Measurements from ENCODE around the gene DNAH1.
A peak's percentile ranks its signal among the peaks of the same experiment; 100 is the strongest.

DNAH1 gene

GRCh38 chr3:52391096-52391495 is 75.0 kb downstream of the DNAH1 start:
- no peak for DNase-seq

- DNase-seq = no peak
These were observed 76.3 kb downstream of the DNAH1 start for GRCh38 chr3:52392216-52392930.

- no peak for DNase-seq
These were observed 77.2 kb downstream of the DNAH1 start for GRCh38 chr3:52393131-52393807.

GRCh38 chr3:52393959-52394670 is 78.0 kb downstream of the DNAH1 start:
- no peak for DNase-seq

- DNase-seq = no peak
These were observed 78.8 kb downstream of the DNAH1 start for GRCh38 chr3:52394751-52395502.

GRCh38 chr3:52395503-52395865 is 79.4 kb downstream of the DNAH1 start:
- DNase-seq = no peak

- DNase-seq = no peak
These were observed 80.1 kb downstream of the DNAH1 start for GRCh38 chr3:52396011-52396906.

GRCh38 chr3:52396907-52397591 is 80.9 kb downstream of the DNAH1 start:
- DNase-seq = no peak

- no peak for DNase-seq
These were observed 81.7 kb downstream of the DNAH1 start for GRCh38 chr3:52397676-52398399.

GRCh38 chr3:52398670-52399081 is 82.6 kb downstream of the DNAH1 start:
- no peak for DNase-seq

- no peak for DNase-seq
These were observed 83.0 kb downstream of the DNAH1 start for GRCh38 chr3:52399131-52399530.

GRCh38 chr3:52399593-52399992 is 83.5 kb downstream of the DNAH1 start:
- DNase-seq = no peak

GRCh38 chr3:52400275-52400793 is 84.2 kb downstream of the DNAH1 start:
- no peak for DNase-seq

- DNase-seq = no peak
These were observed 84.9 kb downstream of the DNAH1 start for GRCh38 chr3:52401021-52401420.

GRCh38 chr3:52401551-52401950 is 85.4 kb downstream of the DNAH1 start:
- no peak for DNase-seq

GRCh38 chr3:52402101-52402521 is 86.0 kb downstream of the DNAH1 start:
- no peak for DNase-seq

- no peak for DNase-seq
These were observed 86.7 kb downstream of the DNAH1 start for GRCh38 chr3:52402706-52403270.

- DNase-seq = no peak
These were observed 87.2 kb downstream of the DNAH1 start for GRCh38 chr3:52403271-52403841.

- peak; percentile 50 to 71 for DNase-seq
These were observed 87.8 kb downstream of the DNAH1 start for GRCh38 chr3:52403955-52404354.

- no peak for DNase-seq
These were observed 88.3 kb downstream of the DNAH1 start for GRCh38 chr3:52404391-52404790.

Measured in inflammatory macrophage (primary cell).